CD4-positive, alpha-beta T cell (primary cell): ENCODE results near the gene HIP1. TPM values are rescaled to one million over a fixed set of nuclear protein-coding genes. Genes with fewer than 3 reads are reported as not detected.

Experiments
- ATAC-seq: fragments of 200-7000 bp; cut with Tn5 transposase; one replicate; pipeline ENCODE4 v1.10.0; 2022; ENCODE audit warnings: mild to moderate bottlenecking; ENCODE audit not compliant: poor library complexity
- CTCF ChIA-PET: fragments of 350-600 bp; sonication (Branson Sonifier 250); formaldehyde crosslinking; loops from one replicate; lab custom pipeline; 2021; ENCODE audit warnings: antibody characterized with exemption, inconsistent platforms; lab: Charles Lee
- POLR2A ChIA-PET: fragments of 350-600 bp; sonication (Branson Sonifier 250); formaldehyde crosslinking; loops from one replicate; lab custom pipeline; 2021; ENCODE audit warnings: antibody characterized with exemption, inconsistent platforms; lab: Charles Lee
- DNase-seq, 14 experiments: peaks; one replicate each; pipeline ENCODE4 v3.0.0-alpha.2; 2013 to 2020; ENCODE audit warnings: mixed read lengths in 2 of 14
- H3K27ac ChIP-seq, 2 donors: one replicate each; pipeline versions ENCODE4 v1.5.1 to v1.7.0; 2013; ENCODE audit warnings: low read length in 2 of 2, low read depth in 1 of 2, mild to moderate bottlenecking in 1 of 2
- H3K27me3 ChIP-seq, 2 experiments: 1 replicate in 1 of 2; 2 replicates in 1 of 2; pipeline versions ENCODE4 v1.6.1 to v1.7.0; 2013; ENCODE audit warnings: low read length in 2 of 2, control low read depth in 1 of 2, mild to moderate bottlenecking in 1 of 2, moderate library complexity in 1 of 2; ENCODE audit not compliant: insufficient read depth in 2 of 2, control insufficient read depth in 1 of 2
- H3K36me3 ChIP-seq: one replicate; pipeline ENCODE4 v1.6.1; 2013; ENCODE audit warnings: low read length, control low read depth; ENCODE audit not compliant: insufficient read depth
- H3K4me1 ChIP-seq: one replicate; pipeline ENCODE4 v1.6.1; 2013; ENCODE audit warnings: low read length, control low read depth; ENCODE audit not compliant: insufficient read depth
- H3K4me3 ChIP-seq: one replicate; pipeline ENCODE4 v1.5.1; 2013; ENCODE audit warnings: mild to moderate bottlenecking, low read length, moderate library complexity
- H3K9me3 ChIP-seq, 2 experiments: 1 replicate in 1 of 2; 2 replicates in 1 of 2; pipeline versions ENCODE4 v1.6.1 to v1.7.0; 2013; ENCODE audit warnings: low read length in 2 of 2, mild to moderate bottlenecking in 2 of 2, control low read depth in 1 of 2, moderate library complexity in 1 of 2; ENCODE audit not compliant: control insufficient read depth in 1 of 2, insufficient read depth in 1 of 2
- H3K27ac Mint-ChIP-seq: one replicate; pipeline ENCODE4 v1.8.0; 2020; ENCODE audit warnings: mixed read lengths
- H3K27me3 Mint-ChIP-seq: one replicate; pipeline ENCODE4 v1.8.0; 2021; ENCODE audit warnings: mixed read lengths
- H3K36me3 Mint-ChIP-seq: one replicate; pipeline ENCODE4 v1.8.0; 2021; ENCODE audit warnings: low read depth, mixed read lengths
- H3K4me1 Mint-ChIP-seq: one replicate; pipeline ENCODE4 v1.8.0; 2021; ENCODE audit warnings: low read depth, mixed read lengths
- H3K4me3 Mint-ChIP-seq: one replicate; pipeline ENCODE4 v1.8.0; 2020; ENCODE audit warnings: mild to moderate bottlenecking, mixed read lengths
- H3K9me3 Mint-ChIP-seq: one replicate; pipeline ENCODE4 v1.8.0; 2020; ENCODE audit warnings: mixed read lengths
- intact Hi-C, 2 experiments: fragments of 100-400 bp; cut with DNase I in 1 of 2; cut with micrococcal nuclease in 1 of 2; formaldehyde crosslinking; loops; one replicate each; pipeline versions ENCODE4 v1.15.1 to v1.9.0; 2023 to 2025; cut with DNase I, micrococcal nuclease
- total RNA-seq, 174 experiments: library from RNA in 2 of 174; stranded (reverse) in 2 of 174; gene quantifications; one replicate each; pipeline ENCODE4 v1.2.3 and lab custom pipeline; 2021 to 2026
- TF ChIP-seq, protein P1 (sequence below): fragments of 200-600 bp; IDR thresholded peaks from one replicate; pipeline ENCODE4 v1.8.0; 2022; ENCODE audit warnings: antibody characterized with exemption, mild to moderate bottlenecking

Gene HIP1
- total RNA-seq, 2 experiments from 2014 or later = 1.5 to 1.7 TPM

- TF ChIP-seq, protein P1, sequence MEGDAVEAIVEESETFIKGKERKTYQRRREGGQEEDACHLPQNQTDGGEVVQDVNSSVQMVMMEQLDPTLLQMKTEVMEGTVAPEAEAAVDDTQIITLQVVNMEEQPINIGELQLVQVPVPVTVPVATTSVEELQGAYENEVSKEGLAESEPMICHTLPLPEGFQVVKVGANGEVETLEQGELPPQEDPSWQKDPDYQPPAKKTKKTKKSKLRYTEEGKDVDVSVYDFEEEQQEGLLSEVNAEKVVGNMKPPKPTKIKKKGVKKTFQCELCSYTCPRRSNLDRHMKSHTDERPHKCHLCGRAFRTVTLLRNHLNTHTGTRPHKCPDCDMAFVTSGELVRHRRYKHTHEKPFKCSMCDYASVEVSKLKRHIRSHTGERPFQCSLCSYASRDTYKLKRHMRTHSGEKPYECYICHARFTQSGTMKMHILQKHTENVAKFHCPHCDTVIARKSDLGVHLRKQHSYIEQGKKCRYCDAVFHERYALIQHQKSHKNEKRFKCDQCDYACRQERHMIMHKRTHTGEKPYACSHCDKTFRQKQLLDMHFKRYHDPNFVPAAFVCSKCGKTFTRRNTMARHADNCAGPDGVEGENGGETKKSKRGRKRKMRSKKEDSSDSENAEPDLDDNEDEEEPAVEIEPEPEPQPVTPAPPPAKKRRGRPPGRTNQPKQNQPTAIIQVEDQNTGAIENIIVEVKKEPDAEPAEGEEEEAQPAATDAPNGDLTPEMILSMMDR = no peak
Measured at GRCh38 chr7:75583255-75583654, 155.5 kb downstream of the HIP1 start.

GRCh38 chr7:75579899-75580298 is 158.8 kb downstream of the HIP1 start:
- no peak overlapping the region for H3K4me3 ChIP-seq
- DNase-seq = no peak
- TF ChIP-seq, protein P1 = no peak
- H3K4me3 Mint-ChIP-seq = no peak overlapping the region
- H3K4me1 Mint-ChIP-seq = no peaks in the 10 kb centered on the region
- no peaks in the 10 kb centered on the region for H3K9me3 ChIP-seq
- H3K27ac Mint-ChIP-seq = no peak overlapping the region
- CTCF ChIA-PET = no interaction called here
- no peaks in the 10 kb centered on the region for H3K9me3 Mint-ChIP-seq
- no peaks in the 10 kb centered on the region for H3K27me3 Mint-ChIP-seq
- POLR2A ChIA-PET = no interaction called here
- H3K36me3 ChIP-seq = no peaks in the 10 kb centered on the region
- no peak overlapping the region for H3K27ac ChIP-seq
- no peaks in the 10 kb centered on the region for H3K4me1 ChIP-seq
- H3K36me3 Mint-ChIP-seq = no peaks in the 10 kb centered on the region
- H3K27me3 ChIP-seq = no peaks in the 10 kb centered on the region
- ATAC-seq = no peak
- intact Hi-C loops = no loop called here

More at GRCh38 chr7:75583255-75583654, 155.5 kb downstream of the HIP1 start:
- CTCF ChIA-PET = no interaction called here
- H3K36me3 Mint-ChIP-seq = no peaks in the 10 kb centered on the region
- Histone ChIP-seq H3K27ac (no peak overlapping the region), H3K27me3 (no peaks in the 10 kb centered on the region), H3K4me3 (no peak overlapping the region), H3K4me1 (no peaks in the 10 kb centered on the region), H3K36me3 (peaks cover 5% of the 10 kb centered on the region), H3K9me3 (no peaks in the 10 kb centered on the region)
- no peaks in the 10 kb centered on the region for H3K4me1 Mint-ChIP-seq
- intact Hi-C loops = no loop called here
- ATAC-seq (no peak), DNase-seq (no peak)
- no peaks in the 10 kb centered on the region for H3K27me3 Mint-ChIP-seq
- POLR2A ChIA-PET = no interaction called here
- no peak overlapping the region for H3K27ac Mint-ChIP-seq
- no peak overlapping the region for H3K4me3 Mint-ChIP-seq
- H3K9me3 Mint-ChIP-seq = no peaks in the 10 kb centered on the region

- no peak for DNase-seq
- H3K4me1 ChIP-seq = no peaks in the 10 kb centered on the region
- no peaks in the 10 kb centered on the region for H3K4me1 Mint-ChIP-seq
- no peaks in the 10 kb centered on the region for H3K9me3 ChIP-seq
- H3K9me3 Mint-ChIP-seq = no peaks in the 10 kb centered on the region
- CTCF ChIA-PET = interaction anchor here (0.6 kb wide), 1 partner anchor 1754 kb away, joined by 7 read pairs; no protein-coding TSS in a partner anchor
- H3K4me3 ChIP-seq = no peak overlapping the region
- no peaks in the 10 kb centered on the region for H3K36me3 Mint-ChIP-seq
- POLR2A ChIA-PET = no interaction called here
- H3K27me3 Mint-ChIP-seq = no peaks in the 10 kb centered on the region
- H3K4me3 Mint-ChIP-seq = no peak overlapping the region
- H3K36me3 ChIP-seq = no peaks in the 10 kb centered on the region
- H3K27me3 ChIP-seq = no peaks in the 10 kb centered on the region
- TF ChIP-seq, protein P1 = no peak
- no peak overlapping the region for H3K27ac Mint-ChIP-seq
- ATAC-seq = no peak
- no peak overlapping the region for H3K27ac ChIP-seq
- intact Hi-C loops = no loop called here
Measured at GRCh38 chr7:75578081-75578480, 160.7 kb downstream of the HIP1 start.
